Fibroblast of lung (primary cell): Measurements from ENCODE around the gene PPBP. TPM values are rescaled to one million over a fixed set of nuclear protein-coding genes. Genes with fewer than 3 reads are reported as not detected.

Experiments used
- DNase-seq, 2 donors: peaks; one replicate each; pipeline versions ENCODE4 v3.0.0 to v3.0.0-alpha.2; 2010; ENCODE audit warnings: low read depth in 2 of 2
- H2AFZ ChIP-seq: 2 replicates; pipeline ENCODE4 v1.5.1; 2012; ENCODE audit warnings: low read length, control low read depth, inconsistent platforms
- H3K27ac ChIP-seq: 2 replicates; pipeline ENCODE4 v1.5.1; 2011; ENCODE audit warnings: low read length, control low read depth; ENCODE audit not compliant: insufficient read depth
- H3K27me3 ChIP-seq: 2 replicates; pipeline ENCODE4 v1.5.1; 2011; ENCODE audit warnings: mild to moderate bottlenecking, low read length; ENCODE audit not compliant: control insufficient read depth, insufficient read depth
- H3K36me3 ChIP-seq: 2 replicates; pipeline ENCODE4 v1.5.1; 2011; ENCODE audit warnings: low read length; ENCODE audit not compliant: control insufficient read depth, insufficient read depth
- H3K4me1 ChIP-seq: 2 replicates; pipeline ENCODE4 v1.5.1; 2011; ENCODE audit warnings: low read length; ENCODE audit not compliant: control insufficient read depth, insufficient read depth; ENCODE audit errors: extremely low read depth
- H3K4me2 ChIP-seq: 2 replicates; pipeline ENCODE4 v1.5.1; 2011; ENCODE audit warnings: low read length, control low read depth; ENCODE audit not compliant: insufficient read depth; ENCODE audit errors: extremely low read depth
- H3K4me3 ChIP-seq, 4 experiments: fragments of 200-600 bp in 1 of 4; sonication (generic) in 1 of 4; replicated peaks in 1 of 4; 2 replicates each; pipeline ENCODE4 v1.5.1; 2011 to 2016; ENCODE audit warnings: low read length in 4 of 4, low read depth in 3 of 4, mild to moderate bottlenecking in 3 of 4, control low read depth in 2 of 4, inconsistent platforms in 1 of 4, mixed read lengths in 1 of 4; ENCODE audit not compliant: insufficient read depth in 1 of 4; ENCODE audit errors: control extremely low read depth in 1 of 4
- H3K79me2 ChIP-seq: 2 replicates; pipeline ENCODE4 v1.5.1; 2012; ENCODE audit warnings: mild to moderate bottlenecking, low read length, inconsistent platforms; ENCODE audit not compliant: control insufficient read depth, insufficient read depth
- H3K9ac ChIP-seq: 2 replicates; pipeline ENCODE4 v1.5.1; 2011; ENCODE audit warnings: mild to moderate bottlenecking, low read length, control low read depth; ENCODE audit not compliant: insufficient read depth
- H3K9me3 ChIP-seq: 2 replicates; pipeline ENCODE4 v1.5.1; 2012; ENCODE audit warnings: low read depth, low read length; ENCODE audit not compliant: control insufficient read depth, insufficient read depth
- H4K20me1 ChIP-seq: 2 replicates; pipeline ENCODE4 v1.5.1; 2011; ENCODE audit warnings: low read length; ENCODE audit not compliant: control insufficient read depth, insufficient read depth; ENCODE audit errors: extremely low read depth
- CTCF ChIP-seq, 2 donors: IDR thresholded peaks in 1 of 2; conservative IDR thresholded peaks in 1 of 2; 1 replicate in 1 of 2; 2 replicates in 1 of 2; pipeline ENCODE4 v1.5.1; 2011 to 2012; ENCODE audit warnings: low read length in 2 of 2, control low read depth in 1 of 2, inconsistent platforms in 1 of 2, low read depth in 1 of 2, mild to moderate bottlenecking in 1 of 2
- EZH2 ChIP-seq: IDR thresholded peaks from 2 replicates; pipeline ENCODE4 v1.5.1; 2012; ENCODE audit warnings: low read length, control low read depth, mild to moderate bottlenecking; ENCODE audit errors: missing control alignments
- polyA plus RNA-seq, 2 donors: library from polyadenylated mRNA; depleted of rRNA in 1 of 2; stranded (reverse) in 1 of 2; unstranded in 1 of 2; fragments of >200 nt; gene quantifications; 2 replicates each; pipeline ENCODE4 v1.2.1, GENCODE V29; 2011 to 2012; ENCODE audit warnings: missing spikeins in 1 of 2
- total RNA-seq: library from RNA; depleted of rRNA; stranded (reverse); fragments of >200 nt; gene quantifications from 2 replicates; pipeline ENCODE4 v1.2.1, GENCODE V29; 2014

PPBP gene
- total and polyA plus RNA-seq, 2 donors (not counting 1 experiment from before 2014, with no cell fraction given): not detected

GRCh38 chr4:74005528-74005927, 17.5 kb upstream of the PPBP start:
- Histone ChIP-seq H4K20me1 (no peaks in the 10 kb centered on the region), H3K27me3 (no peaks in the 10 kb centered on the region), H3K79me2 (no peaks in the 10 kb centered on the region), H3K4me1 (no peaks in the 10 kb centered on the region), H3K36me3 (no peaks in the 10 kb centered on the region), H3K9ac (no peak overlapping the region), H3K9me3 (no peaks in the 10 kb centered on the region), H3K27ac (no peak overlapping the region), H2AFZ (no peak overlapping the region), H3K4me2 (no peak overlapping the region), H3K4me3 (no peak overlapping the region)
- DNase-seq: no peak
- TF ChIP-seq CTCF (conservative IDR thresholded peaks at IDR 0.05 in 1 of 2, IDR thresholded peaks at IDR 0.05 in 1 of 2; ENCODE audit: low read depth in 1 of 2, low read length in 2 of 2): no peak
- TF ChIP-seq EZH2: no peak

GRCh38 chr4:74004668-74005067, 16.7 kb upstream of the PPBP start:
- Histone ChIP-seq H3K36me3 (no peaks in the 10 kb centered on the region), H3K27me3 (no peaks in the 10 kb centered on the region), H3K4me1 (no peaks in the 10 kb centered on the region), H3K4me3 (no peak overlapping the region), H3K27ac (no peak overlapping the region), H3K4me2 (no peak overlapping the region), H3K79me2 (no peaks in the 10 kb centered on the region), H2AFZ (no peak overlapping the region), H3K9ac (no peak overlapping the region), H3K9me3 (no peaks in the 10 kb centered on the region), H4K20me1 (no peaks in the 10 kb centered on the region)
- TF ChIP-seq CTCF (conservative IDR thresholded peaks at IDR 0.05 in 1 of 2, IDR thresholded peaks at IDR 0.05 in 1 of 2; ENCODE audit: low read depth in 1 of 2, low read length in 2 of 2): no peak
- TF ChIP-seq EZH2: no peak
- no peak for DNase-seq

- TF ChIP-seq EZH2 (no peak), CTCF (conservative IDR thresholded peaks at IDR 0.05 in 1 of 2, IDR thresholded peaks at IDR 0.05 in 1 of 2; ENCODE audit: low read depth in 1 of 2, low read length in 2 of 2) (no peak)
- no peaks in the 10 kb centered on the region for H4K20me1 ChIP-seq
- no peak overlapping the region for H3K27ac ChIP-seq
- H3K79me2 ChIP-seq: no peaks in the 10 kb centered on the region
- no peaks in the 10 kb centered on the region for H3K36me3 ChIP-seq
- no peaks in the 10 kb centered on the region for H3K9me3 ChIP-seq
- no peak for DNase-seq
- H3K9ac ChIP-seq: no peak overlapping the region
- H2AFZ ChIP-seq: no peak overlapping the region
- H3K4me1 ChIP-seq: no peaks in the 10 kb centered on the region
- H3K4me2 ChIP-seq: no peak overlapping the region
- H3K27me3 ChIP-seq: no peaks in the 10 kb centered on the region
- H3K4me3 ChIP-seq: no peak overlapping the region
Measured at GRCh38 chr4:74000301-74000700, 12.3 kb upstream of the PPBP start.
